GM19328 (cell line): ENCODE data around the gene ZMYND15.

Experiments used
- ATAC-seq: cut with Tn5 transposase; IDR thresholded peaks from one replicate; pipeline ENCODE4 v1.9.1; 2021; ENCODE audit warnings: mild to moderate bottlenecking, moderate library complexity; ENCODE audit not compliant: unreplicated experiment

ZMYND15 gene

DNA sequence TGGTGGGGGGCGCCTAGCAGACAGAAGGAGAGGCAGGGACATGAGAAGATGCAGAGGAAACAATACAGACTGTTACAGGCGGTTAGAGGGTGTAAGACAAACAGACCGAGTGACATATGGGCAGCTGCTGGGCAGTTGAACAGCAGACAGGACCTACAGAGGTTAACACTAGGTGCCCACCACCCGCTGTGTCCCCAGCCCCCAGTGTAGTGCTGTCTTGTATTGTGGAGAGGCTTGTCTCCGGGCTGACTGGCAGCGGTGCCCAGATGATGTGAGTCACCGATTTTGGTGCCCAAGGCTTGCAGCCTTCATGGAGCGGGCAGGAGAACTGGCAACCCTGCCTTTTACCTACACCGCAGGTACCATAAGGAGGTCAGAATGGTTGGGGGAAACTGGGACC is 2.5 kb downstream of the ZMYND15 start:
- no peak for ATAC-seq

GRCh38 chr17:4742629-4743028 is 3.0 kb downstream of the ZMYND15 start:
- ATAC-seq, result no peak

DNA sequence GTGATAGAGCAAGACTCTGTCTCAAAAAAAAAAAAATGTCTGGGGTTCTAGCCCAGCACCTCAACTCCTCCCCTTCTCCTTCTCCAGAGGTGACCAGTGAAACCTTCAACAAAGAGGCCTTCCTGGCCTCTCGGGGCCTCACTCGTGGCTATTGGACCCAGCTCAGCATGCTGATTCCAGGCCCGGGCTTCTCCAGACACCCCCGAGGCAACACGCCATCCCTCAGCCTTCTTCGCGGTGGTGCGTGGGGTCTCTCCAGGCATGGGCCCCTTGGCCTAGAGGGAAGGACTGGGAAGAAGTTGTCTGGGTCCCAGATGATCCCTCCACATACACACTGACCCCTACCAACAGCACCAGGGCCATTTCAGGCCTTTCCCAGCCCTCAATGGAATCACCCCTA is 3.6 kb downstream of the ZMYND15 start:
- no peak for ATAC-seq

- no peak for ATAC-seq
These were observed 4.3 kb downstream of the ZMYND15 start for GRCh38 chr17:4743898-4744297.

DNA sequence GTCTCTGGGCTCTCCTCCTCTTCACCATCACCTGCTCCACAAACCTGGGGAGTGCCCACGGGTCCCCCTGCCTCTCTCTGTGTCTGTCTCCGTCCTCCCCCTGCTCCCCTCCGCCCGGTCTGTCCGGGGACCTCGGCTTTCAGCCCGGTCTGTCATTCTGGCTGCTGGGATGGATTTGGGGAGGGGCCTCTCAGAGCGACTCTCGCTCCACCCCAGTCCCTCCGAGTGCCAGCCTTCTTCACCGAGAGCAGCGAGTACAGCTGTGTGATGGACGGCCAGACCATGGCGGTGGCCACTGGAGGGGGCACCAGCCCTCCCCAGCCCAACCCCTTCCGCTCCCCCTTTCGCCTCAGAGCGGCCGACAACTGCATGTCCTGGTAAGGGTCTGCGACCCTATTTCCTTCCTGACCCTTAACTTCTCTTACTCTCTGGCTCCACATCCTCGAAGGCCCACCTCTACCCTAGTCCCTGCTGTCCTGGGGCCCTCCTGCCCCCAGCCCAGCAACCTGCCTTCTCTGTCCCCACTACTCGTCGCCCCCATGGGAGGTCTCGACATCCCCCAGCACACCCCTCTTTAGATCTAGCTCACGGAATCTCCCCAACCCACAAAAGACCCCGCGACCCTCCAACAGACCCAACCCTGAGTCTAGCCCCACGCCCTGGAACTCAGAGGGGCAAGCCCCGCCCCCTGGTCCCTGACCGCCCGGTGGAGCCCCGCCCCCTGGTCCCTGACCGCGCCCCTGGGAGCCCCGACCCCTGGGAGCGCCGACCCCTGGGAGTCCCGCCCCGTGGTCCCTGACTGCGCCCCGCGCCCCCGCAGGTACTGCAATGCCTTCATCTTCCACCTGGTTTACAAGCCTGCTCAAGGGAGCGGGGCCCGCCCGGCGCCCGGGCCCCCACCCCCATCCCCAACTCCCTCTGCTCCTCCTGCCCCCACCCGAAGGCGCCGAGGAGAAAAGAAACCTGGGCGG is 5.7 kb downstream of the ZMYND15 start:
- no peak for ATAC-seq

- no peak for ATAC-seq
These were observed 8.2 kb downstream of the ZMYND15 start for GRCh38 chr17:4747847-4748246.

GRCh38 chr17:4748686-4749085 is 9.1 kb downstream of the ZMYND15 start:
- no peak for ATAC-seq

DNA sequence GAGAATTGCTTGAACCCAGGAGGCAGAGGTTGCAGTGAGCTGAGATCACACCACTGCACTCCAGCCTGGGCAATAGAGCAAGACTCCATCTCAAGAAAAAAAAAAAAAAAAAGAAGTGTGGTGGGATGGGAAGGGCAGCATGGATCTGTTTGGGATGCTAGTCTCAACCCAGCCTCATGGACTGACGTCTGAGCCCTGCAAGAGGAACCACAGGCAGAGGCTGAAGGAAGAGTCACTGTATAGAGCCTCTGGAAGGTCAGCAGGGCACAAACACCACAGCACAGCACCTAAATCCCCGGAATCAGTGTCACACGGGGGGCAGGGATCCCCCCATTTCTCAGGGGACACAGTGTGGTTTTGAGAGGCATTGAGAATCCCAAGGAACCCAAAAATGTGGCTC is 11.0 kb downstream of the ZMYND15 start:
- no peak for ATAC-seq

DNA sequence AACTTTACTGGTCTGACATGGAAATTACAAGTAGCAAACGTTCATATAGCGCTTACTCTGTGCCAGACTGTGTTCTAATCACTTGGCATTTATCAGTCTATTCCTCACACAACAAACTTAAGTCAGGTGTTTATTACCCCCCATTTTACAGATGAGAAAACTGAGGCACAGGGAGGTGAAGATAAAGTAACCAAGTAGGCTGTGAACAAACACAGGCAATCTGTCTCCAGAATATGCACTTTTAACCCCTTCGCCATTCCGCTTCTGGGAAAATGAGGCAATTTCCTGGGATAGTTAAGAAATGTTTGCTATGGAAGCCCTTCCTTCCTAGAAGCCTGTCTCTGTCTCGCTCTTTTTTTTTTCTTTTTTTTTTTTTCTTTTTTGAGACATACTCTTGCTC is 12.3 kb downstream of the ZMYND15 start:
- no peak for ATAC-seq

GRCh38 chr17:4753392-4753791 is 13.8 kb downstream of the ZMYND15 start:
- no peak for ATAC-seq

DNA sequence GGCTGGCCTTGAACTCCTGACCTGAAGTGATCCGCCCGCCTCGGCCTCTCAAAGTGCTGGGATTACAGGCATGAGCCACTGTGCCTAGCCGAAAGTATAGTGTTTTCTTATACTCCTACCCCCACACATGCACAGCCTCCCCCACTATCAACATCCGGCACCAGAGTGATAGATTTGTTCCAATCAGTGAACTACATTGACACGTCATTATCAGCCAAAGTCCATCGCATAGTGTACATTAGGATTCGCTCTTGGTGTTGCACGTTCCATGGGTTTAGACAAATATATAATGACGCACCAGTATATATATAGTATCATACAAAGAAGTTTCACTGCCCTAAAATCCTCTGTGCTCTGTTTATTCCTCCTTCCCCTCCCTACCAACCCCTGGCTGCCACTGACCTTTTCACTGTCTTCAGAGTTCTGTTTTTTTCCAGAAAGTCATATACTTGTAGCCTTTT is 20.2 kb downstream of the ZMYND15 start:
- no peak for ATAC-seq

- ATAC-seq, result no peak
These were observed 25.0 kb downstream of the ZMYND15 start for GRCh38 chr17:4764595-4764994.

DNA sequence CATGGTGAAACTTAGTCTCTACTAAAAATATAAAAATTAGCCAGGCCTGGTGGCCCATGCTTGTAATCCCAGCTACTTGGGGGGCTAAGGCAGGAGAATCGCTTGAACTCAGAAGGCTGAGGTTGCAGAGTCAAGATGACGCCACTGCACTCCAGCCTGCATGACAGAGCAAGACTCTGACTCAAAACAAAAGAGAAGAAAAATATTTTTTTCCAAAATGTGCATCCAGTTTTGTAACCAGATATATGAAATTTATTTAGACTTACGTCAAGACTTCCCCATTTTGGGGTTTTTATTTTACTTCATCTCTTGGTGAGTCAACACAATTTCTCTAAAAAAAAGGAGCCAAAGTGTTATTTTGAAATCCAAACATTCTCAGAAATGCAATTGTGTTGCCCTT is 26.6 kb downstream of the ZMYND15 start:
- no peak for ATAC-seq

GRCh38 chr17:4766723-4767122 is 27.1 kb downstream of the ZMYND15 start:
- ATAC-seq, result no peak

- ATAC-seq, result no peak
These were observed 28.7 kb downstream of the ZMYND15 start for GRCh38 chr17:4768298-4768697.

DNA sequence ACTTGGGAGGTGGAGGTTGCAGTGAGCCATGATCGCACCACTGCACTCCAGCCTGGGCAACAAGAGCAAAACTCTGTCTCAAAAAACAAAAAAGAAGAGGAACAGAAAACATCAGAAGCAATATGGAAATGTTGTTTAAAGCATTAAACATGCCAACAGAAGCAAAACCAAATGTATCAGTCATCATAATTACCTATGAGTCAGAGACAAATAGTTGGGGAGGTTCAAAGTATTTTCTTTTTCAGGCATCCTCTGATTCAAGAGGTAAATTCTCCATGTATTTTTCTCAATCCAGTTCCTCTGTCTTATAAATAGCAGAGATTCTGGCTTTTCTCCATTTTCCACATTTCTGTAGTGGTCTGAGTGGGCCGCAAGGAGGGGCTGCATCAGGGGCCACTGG is 30.0 kb downstream of the ZMYND15 start:
- ATAC-seq, result no peak

DNA sequence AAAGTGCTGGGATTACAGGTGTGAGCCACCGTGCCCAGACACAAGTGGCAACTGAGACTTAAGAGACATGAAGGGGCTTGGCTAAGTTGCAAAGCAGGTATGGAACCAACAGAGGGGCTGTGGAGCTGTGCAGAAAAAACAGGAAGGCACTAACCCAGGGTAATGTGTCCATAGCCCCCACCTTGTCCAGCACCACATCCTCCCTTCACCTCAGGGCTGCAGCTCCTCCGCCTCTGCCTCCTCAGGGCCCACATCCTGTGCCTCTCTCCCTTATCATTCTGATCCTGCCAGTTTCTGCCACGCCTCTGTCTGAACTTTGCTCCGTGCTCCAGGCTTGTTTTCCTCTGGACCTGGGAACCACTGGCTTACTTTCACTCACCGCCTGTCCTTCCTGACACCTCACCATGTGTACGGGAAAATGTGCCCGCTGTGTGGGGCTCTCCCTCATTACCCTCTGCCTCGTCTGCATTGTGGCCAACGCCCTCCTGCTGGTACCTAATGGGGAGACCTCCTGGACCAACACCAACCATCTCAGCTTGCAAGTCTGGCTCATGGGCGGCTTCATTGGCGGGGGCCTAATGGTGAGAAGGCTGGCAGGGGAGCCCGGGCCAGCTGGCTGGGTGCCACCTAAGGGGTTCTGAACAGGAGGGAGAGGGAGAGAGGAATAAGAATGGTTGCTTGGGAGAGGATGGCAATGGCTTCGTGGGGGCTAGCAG is 32.0 kb downstream of the ZMYND15 start, which contains the start of gene TM4SF5:
Gene TM4SF5 (plus strand): TSS at position 368 of the 716 bp plus-strand sequence. CDS start 37 bp downstream, at position 405.
- no peak for ATAC-seq

- ATAC-seq, result no peak
These were observed 32.6 kb downstream of the ZMYND15 start for GRCh38 chr17:4772235-4772613.

GRCh38 chr17:4777969-4778760 is 38.5 kb downstream of the ZMYND15 start:
- no peak for ATAC-seq

DNA sequence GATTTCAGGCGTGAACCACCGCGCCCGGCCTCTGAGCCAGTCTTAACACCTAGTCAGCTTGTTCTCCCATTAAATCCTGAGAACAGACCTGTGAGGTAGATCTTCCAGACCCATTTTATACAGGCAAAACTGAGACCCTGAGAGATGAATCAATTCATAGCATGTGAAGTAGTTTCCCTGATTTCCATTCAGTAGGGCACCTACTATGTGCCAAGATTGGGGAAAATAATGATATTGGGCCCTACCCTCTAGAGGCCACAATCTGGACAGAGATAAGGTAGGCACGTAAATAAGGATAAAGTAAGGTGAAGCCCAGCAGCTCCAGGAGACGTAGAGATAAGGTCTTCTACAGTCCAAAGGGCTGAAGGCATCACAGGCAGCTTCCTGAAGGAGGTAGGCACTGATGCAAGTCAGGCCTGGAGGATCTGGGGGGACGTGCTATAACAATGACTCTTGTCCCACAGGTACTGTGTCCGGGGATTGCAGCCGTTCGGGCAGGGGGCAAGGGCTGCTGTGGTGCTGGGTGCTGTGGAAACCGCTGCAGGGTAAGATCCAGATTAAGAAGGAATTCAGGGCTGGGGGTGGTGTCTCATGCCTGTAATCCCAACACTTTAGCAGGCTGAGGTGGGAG is 40.8 kb downstream of the ZMYND15 start:
- ATAC-seq, result no peak

GRCh38 chr17:4782652-4783051 is 43.0 kb downstream of the ZMYND15 start:
- ATAC-seq, result no peak
